ENCODE results near the gene CCDC34. TPM values are rescaled to one million over a fixed set of nuclear protein-coding genes. Genes with fewer than 3 reads are reported as not detected.

CCDC34 gene
- total RNA-seq, 2 experiments from 2014 or later, result 20.8 to 38.5 TPM

DNA sequence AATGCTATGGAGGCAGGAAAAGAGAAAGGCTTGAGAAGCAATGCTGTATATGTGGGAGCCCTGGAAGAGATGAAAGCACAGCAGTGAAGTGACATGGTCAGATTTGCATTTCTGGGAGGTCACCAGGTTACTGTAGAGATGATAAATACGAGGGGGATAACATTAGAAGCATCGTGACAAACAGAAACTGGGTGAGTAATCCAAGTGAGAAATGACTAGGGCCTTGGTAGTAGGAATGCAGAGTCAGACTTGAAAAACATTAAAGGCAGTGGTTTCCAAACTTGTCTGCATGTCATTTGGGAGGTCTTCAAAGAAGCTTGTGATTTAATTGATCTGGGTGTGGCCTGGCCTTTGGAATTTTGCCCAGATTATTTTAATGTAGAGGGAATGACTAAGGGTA, 43.9 kb downstream of the CCDC34 start:
- no peak overlapping the region for H3K4me2 ChIP-seq (ENCODE audit: low read length)

DNA sequence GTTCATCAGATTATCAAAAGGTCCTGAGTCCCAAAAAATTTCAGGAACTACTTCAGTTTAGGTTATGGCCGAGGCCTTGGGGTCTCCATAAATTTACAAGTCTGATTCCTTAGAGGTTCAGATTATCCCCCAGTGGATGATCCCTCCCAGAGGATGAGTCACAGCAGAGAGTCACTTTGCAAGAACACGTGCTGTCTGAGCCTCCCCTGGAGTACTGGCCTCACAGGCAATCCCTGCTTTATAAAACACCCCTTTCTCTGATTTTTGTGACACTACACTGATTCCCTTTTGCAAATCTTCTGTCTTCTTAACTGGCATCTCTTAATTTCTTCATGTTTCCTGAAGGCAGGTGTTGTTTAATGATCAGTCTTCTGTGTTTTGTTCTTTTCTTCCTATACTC, 45.3 kb downstream of the CCDC34 start:
- TF ChIP-seq, protein P1, sequence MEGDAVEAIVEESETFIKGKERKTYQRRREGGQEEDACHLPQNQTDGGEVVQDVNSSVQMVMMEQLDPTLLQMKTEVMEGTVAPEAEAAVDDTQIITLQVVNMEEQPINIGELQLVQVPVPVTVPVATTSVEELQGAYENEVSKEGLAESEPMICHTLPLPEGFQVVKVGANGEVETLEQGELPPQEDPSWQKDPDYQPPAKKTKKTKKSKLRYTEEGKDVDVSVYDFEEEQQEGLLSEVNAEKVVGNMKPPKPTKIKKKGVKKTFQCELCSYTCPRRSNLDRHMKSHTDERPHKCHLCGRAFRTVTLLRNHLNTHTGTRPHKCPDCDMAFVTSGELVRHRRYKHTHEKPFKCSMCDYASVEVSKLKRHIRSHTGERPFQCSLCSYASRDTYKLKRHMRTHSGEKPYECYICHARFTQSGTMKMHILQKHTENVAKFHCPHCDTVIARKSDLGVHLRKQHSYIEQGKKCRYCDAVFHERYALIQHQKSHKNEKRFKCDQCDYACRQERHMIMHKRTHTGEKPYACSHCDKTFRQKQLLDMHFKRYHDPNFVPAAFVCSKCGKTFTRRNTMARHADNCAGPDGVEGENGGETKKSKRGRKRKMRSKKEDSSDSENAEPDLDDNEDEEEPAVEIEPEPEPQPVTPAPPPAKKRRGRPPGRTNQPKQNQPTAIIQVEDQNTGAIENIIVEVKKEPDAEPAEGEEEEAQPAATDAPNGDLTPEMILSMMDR (conservative IDR thresholded peaks at IDR 0.05; ENCODE audit: low read length), result no peak
- TF ChIP-seq EZH2phosphoT487 (IDR thresholded peaks at IDR 0.05; ENCODE audit: borderline replicate concordance, low read depth, low read length), result no peak
- Histone ChIP-seq H4K20me1 (ENCODE audit: insufficient read depth, low read length) (no peaks in the 10 kb centered on the region), H3K36me3 (ENCODE audit: insufficient read depth, low read length) (no peaks in the 10 kb centered on the region), H3K4me3 (ENCODE audit: low read depth, low read length, poor library complexity, severe bottlenecking) (no peak overlapping the region), H3K9me3 (ENCODE audit: low read length) (no peaks in the 10 kb centered on the region), H3K9me2 (ENCODE audit: insufficient read depth, low read length) (no peaks in the 10 kb centered on the region), H3K4me1 (ENCODE audit: insufficient read depth, low read length, poor library complexity, severe bottlenecking) (no peaks in the 10 kb centered on the region), H3K79me2 (ENCODE audit: insufficient read depth, low read depth, low read length) (no peaks in the 10 kb centered on the region), H3K27ac (ENCODE audit: low read depth, low read length, poor library complexity, severe bottlenecking) (no peak overlapping the region), H2AFZ (ENCODE audit: low read length) (no peak overlapping the region), H3K4me2 (ENCODE audit: low read length) (no peak overlapping the region)
- POLR2A ChIA-PET, result interaction anchor here (0.8 kb wide), 1 partner anchor 9 kb away, joined by 4 read pairs; no protein-coding TSS in a partner anchor
- intact Hi-C loops (cut with micrococcal nuclease; ENCODE audit: unreplicated experiment), result no loop called here
- no TSS peak for BruUV-seq (replicated peaks)
- CTCF ChIA-PET (ENCODE audit: unreplicated experiment), result no interaction called here
- DNase-seq (ENCODE audit: low spot score), result no peak

More for the DNA sequence above, 43.9 kb downstream of the CCDC34 start:
- H3K9me2 ChIP-seq (ENCODE audit: insufficient read depth, low read length), result no peaks in the 10 kb centered on the region
- no peaks in the 10 kb centered on the region for H3K9me3 ChIP-seq (ENCODE audit: low read length)
- no peaks in the 10 kb centered on the region for H4K20me1 ChIP-seq (ENCODE audit: insufficient read depth, low read length)
- DNase-seq (ENCODE audit: low spot score), result no peak
- H3K4me1 ChIP-seq (ENCODE audit: insufficient read depth, low read length, poor library complexity, severe bottlenecking), result no peaks in the 10 kb centered on the region
- no peak for TF ChIP-seq EZH2phosphoT487 (IDR thresholded peaks at IDR 0.05; ENCODE audit: borderline replicate concordance, low read depth, low read length)
- TF ChIP-seq, protein P1 (conservative IDR thresholded peaks at IDR 0.05; ENCODE audit: low read length), result no peak
- POLR2A ChIA-PET, result no interaction called here
- intact Hi-C loops (cut with micrococcal nuclease; ENCODE audit: unreplicated experiment), result no loop called here
- CTCF ChIA-PET (ENCODE audit: unreplicated experiment), result no interaction called here
- H3K36me3 ChIP-seq (ENCODE audit: insufficient read depth, low read length), result no peaks in the 10 kb centered on the region
- no peaks in the 10 kb centered on the region for H3K79me2 ChIP-seq (ENCODE audit: insufficient read depth, low read depth, low read length)
- no peak overlapping the region for H3K27ac ChIP-seq (ENCODE audit: low read depth, low read length, poor library complexity, severe bottlenecking)
- no peak overlapping the region for H2AFZ ChIP-seq (ENCODE audit: low read length)
- H3K4me3 ChIP-seq (ENCODE audit: low read depth, low read length, poor library complexity, severe bottlenecking), result no peak overlapping the region
- BruUV-seq (replicated peaks), result no TSS peak

DNA sequence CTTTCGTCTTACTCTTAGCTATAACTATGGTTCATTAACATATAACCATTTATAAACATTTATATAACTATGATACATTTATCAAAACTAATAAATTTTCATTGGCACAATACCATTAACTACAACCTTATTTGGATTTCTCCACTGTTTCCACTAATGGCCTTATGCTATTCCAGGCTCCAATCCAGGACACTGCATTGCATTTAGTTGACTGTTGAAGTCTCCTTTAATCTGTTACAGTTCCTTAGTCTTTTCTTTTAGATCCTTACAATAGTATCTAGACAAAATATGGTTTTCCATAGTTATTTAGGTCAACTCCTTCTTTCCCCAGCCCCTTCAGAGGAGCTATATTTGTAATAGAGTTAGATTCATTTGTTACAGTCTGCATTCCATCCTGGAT, 47.2 kb downstream of the CCDC34 start:
- Histone ChIP-seq H3K4me1 (ENCODE audit: insufficient read depth, low read length, poor library complexity, severe bottlenecking) (no peaks in the 10 kb centered on the region), H3K4me3 (ENCODE audit: low read depth, low read length, poor library complexity, severe bottlenecking) (no peak overlapping the region), H3K79me2 (ENCODE audit: insufficient read depth, low read depth, low read length) (no peaks in the 10 kb centered on the region), H3K9me3 (ENCODE audit: low read length) (no peaks in the 10 kb centered on the region), H2AFZ (ENCODE audit: low read length) (no peak overlapping the region), H3K36me3 (ENCODE audit: insufficient read depth, low read length) (no peaks in the 10 kb centered on the region), H3K27ac (ENCODE audit: low read depth, low read length, poor library complexity, severe bottlenecking) (no peak overlapping the region), H3K4me2 (ENCODE audit: low read length) (no peak overlapping the region), H4K20me1 (ENCODE audit: insufficient read depth, low read length) (no peaks in the 10 kb centered on the region), H3K9me2 (ENCODE audit: insufficient read depth, low read length) (no peaks in the 10 kb centered on the region)
- intact Hi-C loops (cut with micrococcal nuclease; ENCODE audit: unreplicated experiment), result no loop called here
- ChIA-PET CTCF (ENCODE audit: unreplicated experiment) (no interaction called here), POLR2A (interaction anchor here (0.5 to 1.6 kb wide), 5 partner anchors 10 to 69 kb away, joined by 3 to 5 read pairs (median 3); no protein-coding TSS in a partner anchor)
- no peak for TF ChIP-seq EZH2phosphoT487 (IDR thresholded peaks at IDR 0.05; ENCODE audit: borderline replicate concordance, low read depth, low read length)
- TF ChIP-seq, protein P1 (conservative IDR thresholded peaks at IDR 0.05; ENCODE audit: low read length), result no peak
- BruUV-seq (replicated peaks), result no TSS peak
- no peak for DNase-seq (ENCODE audit: low spot score)

Measured in OCI-LY7 (cell line).